CD4-positive, alpha-beta T cell (primary cell): Measurements from ENCODE around the gene BPHL. TPM values are rescaled to one million over a fixed set of nuclear protein-coding genes. Genes with fewer than 3 reads are reported as not detected.

Experiments
- ATAC-seq: fragments of 200-7000 bp; cut with Tn5 transposase; one replicate; pipeline ENCODE4 v1.10.0; 2022; ENCODE audit warnings: mild to moderate bottlenecking; ENCODE audit not compliant: poor library complexity
- CTCF ChIA-PET: fragments of 350-600 bp; sonication (Branson Sonifier 250); formaldehyde crosslinking; loops from one replicate; lab custom pipeline; 2021; ENCODE audit warnings: antibody characterized with exemption, inconsistent platforms; lab: Charles Lee
- POLR2A ChIA-PET: fragments of 350-600 bp; sonication (Branson Sonifier 250); formaldehyde crosslinking; loops from one replicate; lab custom pipeline; 2021; ENCODE audit warnings: antibody characterized with exemption, inconsistent platforms; lab: Charles Lee
- DNase-seq, 14 experiments: peaks; one replicate each; pipeline ENCODE4 v3.0.0-alpha.2; 2013 to 2020; ENCODE audit warnings: mixed read lengths in 2 of 14
- H3K27ac ChIP-seq, 2 donors: one replicate each; pipeline versions ENCODE4 v1.5.1 to v1.7.0; 2013; ENCODE audit warnings: low read length in 2 of 2, low read depth in 1 of 2, mild to moderate bottlenecking in 1 of 2
- H3K27me3 ChIP-seq, 2 experiments: 1 replicate in 1 of 2; 2 replicates in 1 of 2; pipeline versions ENCODE4 v1.6.1 to v1.7.0; 2013; ENCODE audit warnings: low read length in 2 of 2, control low read depth in 1 of 2, mild to moderate bottlenecking in 1 of 2, moderate library complexity in 1 of 2; ENCODE audit not compliant: insufficient read depth in 2 of 2, control insufficient read depth in 1 of 2
- H3K36me3 ChIP-seq: one replicate; pipeline ENCODE4 v1.6.1; 2013; ENCODE audit warnings: low read length, control low read depth; ENCODE audit not compliant: insufficient read depth
- H3K4me1 ChIP-seq: one replicate; pipeline ENCODE4 v1.6.1; 2013; ENCODE audit warnings: low read length, control low read depth; ENCODE audit not compliant: insufficient read depth
- H3K4me3 ChIP-seq: one replicate; pipeline ENCODE4 v1.5.1; 2013; ENCODE audit warnings: mild to moderate bottlenecking, low read length, moderate library complexity
- H3K9me3 ChIP-seq, 2 experiments: 1 replicate in 1 of 2; 2 replicates in 1 of 2; pipeline versions ENCODE4 v1.6.1 to v1.7.0; 2013; ENCODE audit warnings: low read length in 2 of 2, mild to moderate bottlenecking in 2 of 2, control low read depth in 1 of 2, moderate library complexity in 1 of 2; ENCODE audit not compliant: control insufficient read depth in 1 of 2, insufficient read depth in 1 of 2
- H3K27ac Mint-ChIP-seq: one replicate; pipeline ENCODE4 v1.8.0; 2020; ENCODE audit warnings: mixed read lengths
- H3K27me3 Mint-ChIP-seq: one replicate; pipeline ENCODE4 v1.8.0; 2021; ENCODE audit warnings: mixed read lengths
- H3K36me3 Mint-ChIP-seq: one replicate; pipeline ENCODE4 v1.8.0; 2021; ENCODE audit warnings: low read depth, mixed read lengths
- H3K4me1 Mint-ChIP-seq: one replicate; pipeline ENCODE4 v1.8.0; 2021; ENCODE audit warnings: low read depth, mixed read lengths
- H3K4me3 Mint-ChIP-seq: one replicate; pipeline ENCODE4 v1.8.0; 2020; ENCODE audit warnings: mild to moderate bottlenecking, mixed read lengths
- H3K9me3 Mint-ChIP-seq: one replicate; pipeline ENCODE4 v1.8.0; 2020; ENCODE audit warnings: mixed read lengths
- intact Hi-C, 2 experiments: fragments of 100-400 bp; cut with DNase I in 1 of 2; cut with micrococcal nuclease in 1 of 2; formaldehyde crosslinking; loops; one replicate each; pipeline versions ENCODE4 v1.15.1 to v1.9.0; 2023 to 2025; cut with DNase I, micrococcal nuclease
- total RNA-seq, 174 experiments: library from RNA in 2 of 174; stranded (reverse) in 2 of 174; gene quantifications; one replicate each; pipeline ENCODE4 v1.2.3 and lab custom pipeline; 2021 to 2026
- TF ChIP-seq, protein P1 (sequence below): fragments of 200-600 bp; IDR thresholded peaks from one replicate; pipeline ENCODE4 v1.8.0; 2022; ENCODE audit warnings: antibody characterized with exemption, mild to moderate bottlenecking

The BPHL gene
- total RNA-seq, 2 experiments from 2014 or later = 5.2 to 5.7 TPM

DNA sequence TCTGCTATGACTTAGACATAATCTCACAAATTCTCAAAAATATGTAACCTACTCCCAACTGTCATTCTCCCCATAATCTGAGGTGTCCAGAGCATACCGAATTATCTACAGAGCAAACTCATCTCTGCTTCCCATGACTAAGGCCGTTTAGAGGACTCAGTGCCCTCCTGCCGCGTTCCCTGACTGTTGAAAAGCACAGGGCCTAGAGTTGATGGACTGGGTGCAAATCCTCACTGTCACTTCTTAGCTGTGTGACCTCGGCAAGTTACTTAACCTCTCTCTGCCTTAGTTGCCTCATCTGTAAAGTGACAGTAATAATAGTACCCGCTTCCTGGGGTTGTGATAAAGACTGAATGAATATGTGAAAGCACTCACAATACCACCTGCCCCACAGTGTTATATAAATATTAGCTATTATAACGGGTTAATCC is 43.6 kb downstream of the BPHL start:
- H3K36me3 Mint-ChIP-seq = no peaks in the 10 kb centered on the region
- POLR2A ChIA-PET = interaction anchor here (1.1 kb wide), 1 partner anchor 172 kb away, joined by 3 read pairs; no protein-coding TSS in a partner anchor
- no peaks in the 10 kb centered on the region for H3K9me3 Mint-ChIP-seq
- peak overlapping the region in 1 of 2 donors; percentile 60 for H3K27ac ChIP-seq
- H3K4me1 Mint-ChIP-seq = peaks cover 46% of the 10 kb centered on the region
- H3K27me3 ChIP-seq = no peaks in the 10 kb centered on the region
- peak overlapping the region; percentile 80 for H3K4me3 ChIP-seq
- CTCF ChIA-PET = interaction anchor here (0.6 to 1.3 kb wide), 2 partner anchors 90 to 98 kb away, joined by 3 to 9 read pairs; no protein-coding TSS in a partner anchor
- no peaks in the 10 kb centered on the region for H3K9me3 ChIP-seq
- intact Hi-C loops = loop anchor here (5.0 to 10.0 kb wide), 4 partner anchors 65 to 397 kb away; partner anchors contain the start of genes PSMG4 (in 1 of the 2), RIPK1 (in 1 of the 2), TUBB2B (in 1 of the 2) and WRNIP1 (in 1 of the 2)
- ATAC-seq (no peak), DNase-seq (peak in 1 of 14 experiments; percentile 16)
- H3K4me3 Mint-ChIP-seq = peak overlapping the region; percentile 52
- no peaks in the 10 kb centered on the region for H3K36me3 ChIP-seq
- peak overlapping the region; percentile 87 for H3K27ac Mint-ChIP-seq
- TF ChIP-seq, protein P1, sequence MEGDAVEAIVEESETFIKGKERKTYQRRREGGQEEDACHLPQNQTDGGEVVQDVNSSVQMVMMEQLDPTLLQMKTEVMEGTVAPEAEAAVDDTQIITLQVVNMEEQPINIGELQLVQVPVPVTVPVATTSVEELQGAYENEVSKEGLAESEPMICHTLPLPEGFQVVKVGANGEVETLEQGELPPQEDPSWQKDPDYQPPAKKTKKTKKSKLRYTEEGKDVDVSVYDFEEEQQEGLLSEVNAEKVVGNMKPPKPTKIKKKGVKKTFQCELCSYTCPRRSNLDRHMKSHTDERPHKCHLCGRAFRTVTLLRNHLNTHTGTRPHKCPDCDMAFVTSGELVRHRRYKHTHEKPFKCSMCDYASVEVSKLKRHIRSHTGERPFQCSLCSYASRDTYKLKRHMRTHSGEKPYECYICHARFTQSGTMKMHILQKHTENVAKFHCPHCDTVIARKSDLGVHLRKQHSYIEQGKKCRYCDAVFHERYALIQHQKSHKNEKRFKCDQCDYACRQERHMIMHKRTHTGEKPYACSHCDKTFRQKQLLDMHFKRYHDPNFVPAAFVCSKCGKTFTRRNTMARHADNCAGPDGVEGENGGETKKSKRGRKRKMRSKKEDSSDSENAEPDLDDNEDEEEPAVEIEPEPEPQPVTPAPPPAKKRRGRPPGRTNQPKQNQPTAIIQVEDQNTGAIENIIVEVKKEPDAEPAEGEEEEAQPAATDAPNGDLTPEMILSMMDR = no peak
- H3K4me1 ChIP-seq = peaks cover 47% of the 10 kb centered on the region
- H3K27me3 Mint-ChIP-seq = peaks cover 10% of the 10 kb centered on the region

DNA sequence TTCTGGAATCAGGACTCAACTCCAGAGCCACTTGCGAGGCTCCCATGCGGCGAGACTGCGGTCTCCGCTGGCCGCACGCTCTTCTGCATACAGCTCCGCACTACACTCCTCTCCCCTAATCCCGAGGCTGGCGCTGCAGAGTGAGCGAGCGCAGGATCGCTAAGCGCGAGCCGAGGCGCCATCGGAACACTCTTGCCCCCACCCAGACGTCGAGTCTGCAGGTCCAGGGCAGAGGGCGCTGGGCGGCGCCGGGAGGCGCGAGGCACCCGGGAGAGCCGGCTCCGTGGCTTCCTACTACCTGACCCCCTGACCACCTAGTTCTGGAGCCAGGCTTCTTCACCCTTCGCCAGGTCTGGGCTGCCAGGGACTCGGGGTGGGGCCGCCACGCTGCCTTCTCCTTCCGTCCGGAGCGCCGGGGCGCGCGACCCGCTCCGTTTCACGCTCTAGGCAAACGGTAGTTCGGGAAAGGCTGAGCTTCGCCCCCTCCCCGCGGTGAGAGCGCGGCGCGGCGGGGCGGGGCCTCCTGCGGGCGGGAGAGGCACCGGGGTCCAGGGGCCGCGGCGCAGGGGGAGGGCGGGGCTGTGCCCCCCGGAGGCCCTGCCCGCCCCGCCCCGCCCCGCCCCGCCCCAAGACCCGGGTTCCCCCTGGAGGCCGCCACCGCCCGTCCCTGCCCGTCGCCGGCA is 44.2 kb downstream of the BPHL start:
- peak overlapping the region; percentile 85 for H3K4me3 Mint-ChIP-seq
- CTCF ChIA-PET = interaction anchor here (0.6 to 1.3 kb wide), 2 partner anchors 52 to 89 kb away, joined by 3 to 9 read pairs; no protein-coding TSS in a partner anchor
- POLR2A ChIA-PET = interaction anchor here (0.6 to 1.1 kb wide), 2 partner anchors 172 to 797 kb away, joined by 3 to 4 read pairs; no protein-coding TSS in a partner anchor
- H3K36me3 ChIP-seq = no peaks in the 10 kb centered on the region
- H3K27me3 Mint-ChIP-seq = peaks cover 10% of the 10 kb centered on the region
- H3K27ac ChIP-seq = peak overlapping the region; percentile 35 to 60
- H3K9me3 ChIP-seq = no peaks in the 10 kb centered on the region
- DNase-seq (peak; percentile 22 to 83 (median 44)), ATAC-seq (peak; percentile 54)
- H3K36me3 Mint-ChIP-seq = no peaks in the 10 kb centered on the region
- no peaks in the 10 kb centered on the region for H3K9me3 Mint-ChIP-seq
- no peaks in the 10 kb centered on the region for H3K27me3 ChIP-seq
- H3K4me1 Mint-ChIP-seq = peaks cover 46% of the 10 kb centered on the region
- peak overlapping the region; percentile 87 for H3K27ac Mint-ChIP-seq
- peaks cover 46% of the 10 kb centered on the region for H3K4me1 ChIP-seq
- intact Hi-C loops = loop anchor here (5.0 to 10.0 kb wide), 4 partner anchors 65 to 398 kb away; partner anchors contain the start of genes PSMG4 (in 1 of the 2), RIPK1 (in 1 of the 2), TUBB2B (in 1 of the 2) and WRNIP1 (in 1 of the 2)
- TF ChIP-seq, protein P1 = no peak
- H3K4me3 ChIP-seq = peak overlapping the region; percentile 80

DNA sequence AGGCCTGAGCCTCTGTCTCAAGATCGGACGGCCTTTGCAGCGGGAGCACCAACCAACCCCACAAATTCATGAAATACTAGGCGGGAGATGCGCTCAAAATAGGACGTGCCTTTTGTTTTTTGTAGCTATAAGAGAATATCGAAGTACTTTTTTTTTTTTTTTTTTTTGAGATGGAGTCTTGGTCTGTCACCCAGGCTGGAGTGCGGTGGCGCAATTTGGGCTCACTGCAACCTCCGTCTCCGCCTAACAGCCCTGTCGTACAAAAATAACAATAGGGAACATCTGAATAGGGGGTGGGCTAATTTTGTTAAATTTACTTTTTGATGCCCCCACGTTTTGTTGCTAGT is 44.7 kb downstream of the BPHL start:
- intact Hi-C loops = loop anchor here (5.0 to 10.0 kb wide), 4 partner anchors 64 to 398 kb away; partner anchors contain the start of genes PSMG4 (in 1 of the 2), RIPK1 (in 1 of the 2), TUBB2B (in 1 of the 2) and WRNIP1 (in 1 of the 2)
- H3K36me3 Mint-ChIP-seq = no peaks in the 10 kb centered on the region
- H3K4me1 ChIP-seq = peaks cover 41% of the 10 kb centered on the region
- H3K27me3 ChIP-seq = no peaks in the 10 kb centered on the region
- peak overlapping the region; percentile 80 for H3K4me3 ChIP-seq
- TF ChIP-seq, protein P1 = no peak
- H3K27me3 Mint-ChIP-seq = peaks cover 10% of the 10 kb centered on the region
- no peaks in the 10 kb centered on the region for H3K36me3 ChIP-seq
- H3K4me1 Mint-ChIP-seq = peaks cover 44% of the 10 kb centered on the region
- H3K4me3 Mint-ChIP-seq = peak overlapping the region; percentile 82
- no peaks in the 10 kb centered on the region for H3K9me3 ChIP-seq
- H3K27ac Mint-ChIP-seq = peak overlapping the region; percentile 37
- ATAC-seq (no peak), DNase-seq (no peak)
- ChIA-PET CTCF (interaction anchor here (0.6 kb wide), 1 partner anchor 51 kb away, joined by 3 read pairs; no protein-coding TSS in a partner anchor), POLR2A (interaction anchor here (0.6 kb wide), 1 partner anchor 797 kb away, joined by 4 read pairs; no protein-coding TSS in a partner anchor)
- H3K27ac ChIP-seq = no peak overlapping the region
- no peaks in the 10 kb centered on the region for H3K9me3 Mint-ChIP-seq
